Natural killer cell (primary cell): ENCODE data around the gene MRPL40. TPM values are rescaled to one million over a fixed set of nuclear protein-coding genes. Genes with fewer than 3 reads are reported as not detected.
A peak's percentile ranks its signal among the peaks of the same experiment; 100 is the strongest.

Experiments
- ATAC-seq, 3 donors: fragments of 150-1000 bp in 2 of 3; fragments of 200-7000 bp in 1 of 3; cut with Tn5 transposase; 1 replicate in 1 of 3; 2 replicates in 2 of 3; pipeline ENCODE4 v1.10.0; 2021; ENCODE audit warnings: mild to moderate bottlenecking in 2 of 3, moderate library complexity in 2 of 3
- DNase-seq, 2 donors: peaks; one replicate each; pipeline versions ENCODE4 v3.0.0 to v3.0.0-alpha.2; 2013 to 2021; ENCODE audit warnings: mixed read lengths in 1 of 2
- H3K27ac ChIP-seq: one replicate; pipeline ENCODE4 v1.5.1; 2013; ENCODE audit warnings: mild to moderate bottlenecking, low read length
- H3K27me3 ChIP-seq: one replicate; pipeline ENCODE4 v1.6.1; 2013; ENCODE audit warnings: low read length; ENCODE audit not compliant: control insufficient read depth, insufficient read depth
- H3K36me3 ChIP-seq: one replicate; pipeline ENCODE4 v1.6.1; 2013; ENCODE audit warnings: low read length; ENCODE audit not compliant: control insufficient read depth, insufficient read depth
- H3K4me1 ChIP-seq: one replicate; pipeline ENCODE4 v1.6.1; 2013; ENCODE audit warnings: low read length; ENCODE audit not compliant: control insufficient read depth, insufficient read depth
- H3K4me3 ChIP-seq: one replicate; pipeline ENCODE4 v1.5.1; 2013; ENCODE audit warnings: low read length
- H3K9me3 ChIP-seq: one replicate; pipeline ENCODE4 v1.6.1; 2013; ENCODE audit warnings: low read length; ENCODE audit not compliant: control insufficient read depth, insufficient read depth
- H3K27ac Mint-ChIP-seq, 2 donors: one replicate each; pipeline ENCODE4 v1.8.0; 2022; ENCODE audit warnings: mild to moderate bottlenecking in 2 of 2, mixed read lengths in 2 of 2, moderate library complexity in 1 of 2
- H3K27me3 Mint-ChIP-seq, 2 donors: one replicate each; pipeline ENCODE4 v1.8.0; 2022; ENCODE audit warnings: low read depth in 2 of 2, mixed read lengths in 2 of 2
- H3K36me3 Mint-ChIP-seq: one replicate; pipeline ENCODE4 v1.8.0; 2022; ENCODE audit warnings: mixed read lengths
- H3K4me1 Mint-ChIP-seq, 2 donors: one replicate each; pipeline ENCODE4 v1.8.0; 2022; ENCODE audit warnings: mixed read lengths in 2 of 2
- H3K4me3 Mint-ChIP-seq: one replicate; pipeline ENCODE4 v1.8.0; 2022; ENCODE audit warnings: mild to moderate bottlenecking, moderate library complexity, mixed read lengths
- H3K9me3 Mint-ChIP-seq, 2 donors: one replicate each; pipeline ENCODE4 v1.8.0; 2022; ENCODE audit warnings: mixed read lengths in 2 of 2
- WGBS: methylation state at CpG from one replicate; pipeline ENCODE4 v1.1.7; 2013; ENCODE audit warnings: missing lambda C conversion rate; ENCODE audit not compliant: insufficient coverage; 5-methylcytosine and 5-hydroxymethylcytosine counted together
- intact Hi-C: fragments of 100-400 bp; cut with micrococcal nuclease; formaldehyde crosslinking; loops from one replicate; pipeline ENCODE4 v1.14.2; 2022
- total RNA-seq, 4 donors: library from RNA; stranded (reverse); fragments of 120-200 nt in 1 of 4; gene quantifications; one replicate each; pipeline versions ENCODE4 v1.2.3 to v1.2.4, GENCODE V29; 2013 to 2022
- TF ChIP-seq, protein P1 (sequence below): fragments of 200-600 bp; IDR thresholded peaks from one replicate; pipeline ENCODE4 v1.8.0; 2022; ENCODE audit warnings: antibody characterized with exemption

Gene MRPL40
- total RNA-seq, 3 donors from 2014 or later (not counting 1 experiment from before 2014, with no cell fraction given), result 11.6 to 16.7 (median 14.2) TPM

DNA sequence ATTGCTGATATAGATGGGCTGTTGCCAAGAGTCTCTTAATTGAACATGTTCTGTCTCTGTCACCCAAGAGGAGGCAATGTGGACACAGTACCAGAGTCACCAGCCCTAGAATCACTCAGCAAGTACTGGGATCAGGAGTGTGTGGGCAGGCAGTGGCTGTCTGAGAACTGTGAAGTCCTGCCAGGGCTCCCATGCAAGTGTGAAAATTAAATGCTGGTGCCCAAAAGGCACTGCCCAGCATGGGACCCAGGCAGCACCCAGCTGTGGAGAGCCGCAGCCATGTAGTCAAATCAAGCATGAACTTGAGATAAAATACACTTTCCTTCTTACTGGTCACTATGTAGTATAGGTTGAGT is 20.7 kb upstream of the MRPL40 start:
- H3K4me3 Mint-ChIP-seq, result no peak overlapping the region
- no peaks in the 10 kb centered on the region for H3K9me3 Mint-ChIP-seq
- DNase-seq (no peak), ATAC-seq (peak in 1 of 3 donors; percentile 45)
- peak overlapping the region; percentile 77 to 81 for H3K27ac Mint-ChIP-seq
- peaks cover 57 to 64% of the 10 kb centered on the region in 2 donors for H3K4me1 Mint-ChIP-seq
- TF ChIP-seq, protein P1, sequence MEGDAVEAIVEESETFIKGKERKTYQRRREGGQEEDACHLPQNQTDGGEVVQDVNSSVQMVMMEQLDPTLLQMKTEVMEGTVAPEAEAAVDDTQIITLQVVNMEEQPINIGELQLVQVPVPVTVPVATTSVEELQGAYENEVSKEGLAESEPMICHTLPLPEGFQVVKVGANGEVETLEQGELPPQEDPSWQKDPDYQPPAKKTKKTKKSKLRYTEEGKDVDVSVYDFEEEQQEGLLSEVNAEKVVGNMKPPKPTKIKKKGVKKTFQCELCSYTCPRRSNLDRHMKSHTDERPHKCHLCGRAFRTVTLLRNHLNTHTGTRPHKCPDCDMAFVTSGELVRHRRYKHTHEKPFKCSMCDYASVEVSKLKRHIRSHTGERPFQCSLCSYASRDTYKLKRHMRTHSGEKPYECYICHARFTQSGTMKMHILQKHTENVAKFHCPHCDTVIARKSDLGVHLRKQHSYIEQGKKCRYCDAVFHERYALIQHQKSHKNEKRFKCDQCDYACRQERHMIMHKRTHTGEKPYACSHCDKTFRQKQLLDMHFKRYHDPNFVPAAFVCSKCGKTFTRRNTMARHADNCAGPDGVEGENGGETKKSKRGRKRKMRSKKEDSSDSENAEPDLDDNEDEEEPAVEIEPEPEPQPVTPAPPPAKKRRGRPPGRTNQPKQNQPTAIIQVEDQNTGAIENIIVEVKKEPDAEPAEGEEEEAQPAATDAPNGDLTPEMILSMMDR, result no peak
- peaks cover 8% of the 10 kb centered on the region for H3K36me3 Mint-ChIP-seq
- H3K4me3 ChIP-seq, result no peak overlapping the region
- H3K27ac ChIP-seq, result no peak overlapping the region
- peaks cover 31% of the 10 kb centered on the region for H3K4me1 ChIP-seq
- no CpG with 5 or more reads among the region's 1 CpG for WGBS
- no peaks in the 10 kb centered on the region for H3K27me3 Mint-ChIP-seq
- H3K36me3 ChIP-seq, result peaks cover 36% of the 10 kb centered on the region
- H3K27me3 ChIP-seq, result no peaks in the 10 kb centered on the region
- intact Hi-C loops, result no loop called here
- no peaks in the 10 kb centered on the region for H3K9me3 ChIP-seq

DNA sequence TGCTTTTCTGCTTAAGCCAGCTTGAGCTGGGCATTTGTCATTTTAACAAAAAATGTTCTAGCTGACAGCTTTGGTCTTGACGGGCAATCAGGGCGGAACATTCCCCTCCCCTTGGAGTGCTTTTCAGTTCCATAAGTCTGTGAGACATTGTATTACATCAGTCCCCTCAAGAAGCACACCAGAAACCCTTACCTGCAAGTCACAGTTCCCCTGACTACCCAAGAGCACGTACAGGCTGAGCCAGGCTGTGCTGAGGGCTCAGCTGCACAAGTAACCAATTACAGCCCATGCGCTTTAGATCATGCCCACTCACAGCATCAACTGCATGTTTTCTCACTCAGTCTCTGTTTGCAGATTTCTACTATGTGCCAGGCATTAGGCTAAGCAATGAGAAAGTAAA is 19.9 kb upstream of the MRPL40 start:
- TF ChIP-seq, protein P1, result no peak
- Histone ChIP-seq H3K27me3 (no peaks in the 10 kb centered on the region), H3K27ac (no peak overlapping the region), H3K36me3 (peaks cover 28% of the 10 kb centered on the region), H3K4me3 (no peak overlapping the region), H3K9me3 (no peaks in the 10 kb centered on the region), H3K4me1 (peaks cover 39% of the 10 kb centered on the region)
- DNase-seq (no peak), ATAC-seq (no peak)
- peak overlapping the region; percentile 77 to 81 for H3K27ac Mint-ChIP-seq
- H3K27me3 Mint-ChIP-seq, result no peaks in the 10 kb centered on the region
- H3K36me3 Mint-ChIP-seq, result peaks cover 3% of the 10 kb centered on the region
- 85% methylated on average over 4 of the region's 4 CpGs for WGBS
- H3K9me3 Mint-ChIP-seq, result no peaks in the 10 kb centered on the region
- intact Hi-C loops, result no loop called here
- H3K4me1 Mint-ChIP-seq, result peaks cover 62 to 70% of the 10 kb centered on the region in 2 donors
- peak overlapping the region; percentile 7 for H3K4me3 Mint-ChIP-seq

DNA sequence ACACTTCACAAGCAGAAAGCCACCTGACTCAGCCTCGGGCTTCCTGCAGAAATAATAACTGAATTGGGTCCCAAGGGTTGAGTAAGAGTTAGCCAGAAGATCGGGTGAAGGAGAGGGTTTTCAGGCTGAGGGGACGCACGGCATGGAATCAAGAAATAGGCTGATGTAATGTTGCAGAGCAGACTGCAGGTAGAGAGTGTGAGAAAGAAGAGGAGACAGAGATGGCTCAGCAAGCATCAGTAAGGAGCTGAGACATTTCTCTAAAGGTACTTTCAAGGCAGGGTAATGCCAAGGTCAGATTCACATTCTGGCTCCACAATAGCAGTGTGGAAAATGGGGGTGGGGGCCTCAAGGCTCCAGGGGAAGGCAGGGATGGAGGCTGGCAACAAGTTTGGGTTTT is 19.4 kb upstream of the MRPL40 start:
- Mint-ChIP-seq H3K4me3 (peak overlapping the region; percentile 7), H3K4me1 (peaks cover 62 to 74% of the 10 kb centered on the region in 2 donors), H3K27me3 (no peaks in the 10 kb centered on the region), H3K36me3 (no peaks in the 10 kb centered on the region), H3K27ac (peak overlapping the region; percentile 77 to 81), H3K9me3 (no peaks in the 10 kb centered on the region)
- Histone ChIP-seq H3K27ac (no peak overlapping the region), H3K4me3 (no peak overlapping the region), H3K4me1 (peaks cover 41% of the 10 kb centered on the region), H3K27me3 (no peaks in the 10 kb centered on the region), H3K9me3 (no peaks in the 10 kb centered on the region), H3K36me3 (peaks cover 24% of the 10 kb centered on the region)
- intact Hi-C loops, result no loop called here
- TF ChIP-seq, protein P1, result no peak
- DNase-seq (no peak), ATAC-seq (no peak)
- 85% methylated on average over 4 of the region's 4 CpGs for WGBS

DNA sequence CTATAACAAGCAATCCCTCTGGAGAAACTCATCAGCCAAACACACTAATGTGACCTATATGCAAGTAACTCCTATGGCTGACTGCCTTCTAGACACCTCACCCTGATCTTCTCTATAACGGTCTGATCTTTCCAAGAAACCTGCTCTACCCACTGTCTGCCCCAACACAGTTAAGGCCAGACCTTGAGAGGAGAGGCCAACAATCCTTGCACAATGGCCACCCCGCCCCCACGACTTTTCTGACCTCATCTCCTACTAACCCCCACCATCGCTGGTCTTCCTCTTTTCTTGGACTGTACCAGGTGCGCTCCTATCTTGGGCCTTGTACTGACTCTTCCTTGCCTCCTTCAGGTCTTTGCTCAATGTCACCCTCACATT is 13.3 kb upstream of the MRPL40 start:
- intact Hi-C loops, result loop anchor here (1.0 kb wide), 3 partner anchors 13 to 60 kb away; partner anchors contain the start of genes C22orf39, CDC45, MRPL40 and UFD1
- Histone ChIP-seq H3K27ac (peak overlapping the region; percentile 96), H3K4me3 (no peak overlapping the region), H3K4me1 (peaks cover 67% of the 10 kb centered on the region), H3K9me3 (no peaks in the 10 kb centered on the region), H3K27me3 (no peaks in the 10 kb centered on the region), H3K36me3 (no peaks in the 10 kb centered on the region)
- no peaks in the 10 kb centered on the region for H3K27me3 Mint-ChIP-seq
- H3K36me3 Mint-ChIP-seq, result no peaks in the 10 kb centered on the region
- H3K27ac Mint-ChIP-seq, result peak overlapping the region; percentile 87 to 100
- ATAC-seq, result peak in 2 of 3 donors; percentile 2 to 66
- peak overlapping the region; percentile 87 for H3K4me3 Mint-ChIP-seq
- DNase-seq, result peak in 1 of 2 donors; percentile 18
- no peaks in the 10 kb centered on the region for H3K9me3 Mint-ChIP-seq
- TF ChIP-seq, protein P1, result no peak
- H3K4me1 Mint-ChIP-seq, result peaks cover 85 to 88% of the 10 kb centered on the region in 2 donors
- 39% methylated on average over 5 of the region's 5 CpGs for WGBS
